ENCODE measurements around the gene C5orf63.
"Not testable (repeated sequence)": the region's sequence is repeated elsewhere in the genome, so short reads cannot be mapped to it uniquely, and the experiment has no call there.

The C5orf63 gene

DNA sequence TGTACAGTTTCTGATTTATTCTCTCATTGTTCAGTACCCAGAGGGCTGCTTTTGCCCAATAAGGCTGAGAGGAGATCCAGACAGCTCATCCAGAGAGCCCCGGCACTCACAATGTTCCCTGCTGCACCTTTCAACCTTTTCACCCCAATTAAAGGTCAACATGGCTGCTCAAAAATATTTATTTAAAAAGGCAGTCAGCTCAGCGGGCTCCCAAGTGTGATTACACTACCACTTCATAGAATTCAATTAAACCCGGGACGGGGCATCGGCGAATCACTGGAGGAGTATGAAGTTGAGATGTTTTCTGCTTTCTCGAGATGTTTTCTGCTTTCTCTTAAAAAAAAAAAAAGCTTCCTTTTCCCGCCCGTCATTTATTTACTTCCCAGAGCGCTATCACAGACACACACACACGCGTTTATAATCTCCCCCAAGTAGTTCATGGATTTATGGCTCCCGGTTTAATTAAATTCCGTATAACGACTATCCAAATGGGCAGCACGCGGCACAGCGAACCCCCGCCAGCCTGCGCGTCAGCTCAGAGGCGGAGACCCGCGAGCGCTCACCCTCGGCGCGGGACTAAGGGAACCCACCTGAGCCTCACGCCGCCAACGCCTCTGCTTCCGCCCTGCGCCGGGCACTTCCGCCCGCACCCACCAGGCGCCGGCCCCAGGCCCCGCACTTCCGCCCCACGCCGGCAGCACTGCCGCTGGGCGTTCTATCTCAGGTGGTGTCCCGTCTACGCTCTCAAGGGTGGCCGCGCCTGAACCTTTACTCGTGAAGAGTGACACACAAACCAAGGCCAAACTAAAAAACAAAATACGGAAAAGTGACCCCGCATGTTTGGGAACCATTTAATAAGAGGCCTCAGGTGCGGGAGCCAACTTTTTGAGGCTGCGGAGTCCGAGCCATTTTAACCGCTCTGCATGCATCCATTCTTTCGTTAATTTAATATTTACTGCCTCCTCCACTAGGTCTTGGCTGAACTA is at the start of gene C5orf63:
TSS of gene C5orf63 (minus strand) at position 642 of the 986 bp plus-strand sequence. CDS start 14,507 bp downstream, outside the sequence.
- DNase-seq, result no peak

DNA sequence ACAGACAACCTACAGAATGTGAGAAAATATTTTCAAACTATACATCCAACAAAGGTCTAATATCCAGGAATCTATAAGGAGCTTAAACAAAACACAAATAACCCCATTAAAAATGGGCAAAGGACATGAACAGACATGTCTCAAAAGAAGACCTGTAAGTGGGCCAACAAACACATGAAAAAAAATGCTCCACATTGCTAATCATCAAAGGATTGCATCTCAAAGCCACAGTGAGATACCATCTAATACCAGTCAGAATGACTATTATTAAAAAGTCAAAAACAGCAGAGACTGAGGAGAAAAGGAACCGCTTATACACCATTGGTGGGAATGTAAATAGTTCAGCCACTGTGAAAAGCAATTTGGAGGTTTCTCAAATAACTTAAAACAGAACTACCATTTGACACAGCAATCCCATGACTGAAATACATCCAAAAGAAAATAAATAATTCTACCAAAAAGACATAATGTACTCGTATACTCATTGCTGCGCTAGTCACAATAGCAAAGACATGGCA is 39.1 kb upstream of the C5orf63 start:
- no peak for DNase-seq

DNA sequence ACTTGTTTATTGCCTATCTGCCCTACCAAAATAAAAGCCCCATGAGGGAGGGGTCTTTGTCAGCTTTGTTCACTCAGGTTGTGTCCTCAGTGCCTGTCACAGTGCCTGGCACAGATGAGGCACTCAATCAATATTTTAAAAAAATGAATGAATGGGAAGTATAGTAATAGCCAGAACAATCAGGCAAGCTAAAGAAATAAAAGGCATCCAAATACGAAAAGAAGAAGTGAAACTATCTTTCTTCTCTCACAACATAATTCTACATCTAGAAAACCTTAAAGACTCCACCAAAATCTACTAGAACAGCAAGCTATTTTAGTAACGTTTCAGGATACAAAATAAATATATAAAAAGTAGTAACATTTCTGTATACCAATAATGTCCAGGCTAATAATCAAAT is 37.8 kb upstream of the C5orf63 start:
- DNase-seq, result no peak

DNA sequence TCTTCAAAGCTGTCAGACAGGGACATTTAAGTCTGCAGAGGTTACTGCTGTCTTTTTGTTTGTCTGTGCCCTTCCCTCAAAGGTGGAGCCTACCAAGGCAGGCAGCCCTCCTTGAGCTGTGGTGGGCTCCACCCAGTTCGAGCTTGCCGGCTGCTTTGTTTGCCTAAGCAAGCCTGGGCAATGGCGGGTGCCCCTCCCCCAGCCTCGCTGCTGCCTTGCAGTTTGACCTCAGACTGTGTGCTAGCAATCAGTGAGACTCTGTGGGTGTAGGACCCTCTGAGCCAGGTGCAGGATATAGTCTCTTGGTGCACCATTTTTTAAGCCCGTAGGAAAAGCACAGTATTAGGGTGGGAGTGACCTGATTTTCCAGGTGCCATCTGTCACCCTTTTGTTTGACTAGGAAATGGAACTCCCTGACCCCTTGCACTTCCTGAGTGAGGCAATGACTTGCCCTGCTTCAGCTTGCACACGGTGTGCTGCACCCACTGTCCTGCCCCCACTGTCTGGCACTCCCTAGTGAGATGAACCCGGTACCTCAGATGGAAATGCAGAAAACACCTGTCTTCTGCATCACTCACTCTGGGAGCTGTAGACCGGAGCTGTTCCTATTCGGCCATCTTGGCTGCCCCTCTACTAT is 35.4 kb upstream of the C5orf63 start:
- DNase-seq, result not testable (repeated sequence)

DNA sequence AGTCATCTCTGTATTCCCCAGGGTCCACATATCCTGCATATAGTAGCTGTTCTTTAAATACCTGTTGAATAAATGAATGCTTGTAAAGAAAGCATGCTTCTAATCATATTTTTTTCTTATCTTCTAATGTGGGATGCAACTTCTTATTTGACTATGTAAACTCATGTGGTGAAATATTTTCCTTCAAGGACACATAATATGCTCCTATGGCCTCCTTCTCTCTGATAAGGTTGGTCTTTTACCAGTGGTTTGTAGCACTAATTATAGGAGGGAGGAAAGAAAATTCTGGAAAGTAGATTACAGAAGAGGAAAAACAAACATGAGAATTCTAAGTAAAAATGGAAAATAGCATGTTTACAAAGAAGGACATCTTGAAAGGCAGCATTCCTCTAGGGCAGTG is 28.6 kb upstream of the C5orf63 start:
- DNase-seq, result no peak

DNA sequence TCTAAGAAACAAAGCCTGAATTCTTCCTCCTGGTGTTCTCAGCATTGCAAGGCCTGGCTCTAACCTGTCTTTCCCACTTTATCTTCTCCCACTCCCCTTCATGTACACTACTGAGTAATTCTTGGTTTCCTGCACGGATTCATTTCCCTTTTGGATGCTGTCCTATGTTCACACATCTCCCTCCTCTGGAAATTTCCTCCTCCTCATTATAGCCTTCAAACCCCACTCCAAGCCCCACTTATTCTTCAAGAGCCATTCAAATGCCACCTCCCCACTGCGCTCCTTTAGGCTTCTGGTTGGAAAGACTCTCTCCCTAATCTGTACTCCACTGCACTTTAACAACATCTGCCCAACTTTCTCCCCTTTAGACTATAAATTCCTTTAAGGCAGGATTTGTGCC is 28.2 kb upstream of the C5orf63 start:
- no peak for DNase-seq

DNA sequence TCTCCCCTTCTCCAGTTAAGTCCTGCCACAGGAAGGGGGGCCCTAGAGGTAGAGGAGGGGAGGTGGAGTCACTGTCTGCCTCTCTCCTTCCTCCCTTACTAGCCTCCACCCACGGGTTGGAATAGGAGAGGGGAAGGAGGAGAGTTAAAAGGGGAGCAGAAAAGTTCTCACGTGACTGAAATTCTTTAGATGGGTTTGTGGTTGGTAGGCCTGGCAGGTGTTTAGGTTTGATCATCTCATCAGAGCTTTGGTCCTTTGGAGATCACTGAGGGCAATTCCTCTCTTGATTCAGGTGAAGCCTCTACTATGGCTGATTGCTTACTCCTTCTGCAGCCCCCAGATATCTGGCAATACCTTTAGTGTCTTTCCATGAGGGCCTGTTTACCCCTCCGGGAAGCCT is 24.9 kb upstream of the C5orf63 start:
- DNase-seq, result no peak

DNA sequence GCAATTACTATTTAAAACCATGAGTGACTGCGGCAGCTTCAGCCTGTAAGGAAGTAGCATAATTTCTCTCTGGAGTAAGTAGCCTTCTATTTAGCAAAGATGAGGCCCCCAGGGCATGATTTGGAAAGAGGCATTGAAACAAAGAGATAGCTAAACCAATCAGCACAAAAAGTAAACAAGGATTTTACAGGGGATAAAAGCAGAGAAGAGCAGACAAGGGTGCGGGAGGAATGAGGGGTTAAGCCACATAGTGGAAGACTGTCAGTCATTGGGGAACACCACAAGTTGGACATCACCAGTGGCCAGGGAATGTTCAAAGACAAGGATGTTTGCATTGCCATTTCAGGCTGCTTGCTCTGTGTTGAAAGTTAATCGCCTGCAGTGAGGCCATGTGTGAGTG is 24.0 kb upstream of the C5orf63 start:
- DNase-seq, result no peak

DNA sequence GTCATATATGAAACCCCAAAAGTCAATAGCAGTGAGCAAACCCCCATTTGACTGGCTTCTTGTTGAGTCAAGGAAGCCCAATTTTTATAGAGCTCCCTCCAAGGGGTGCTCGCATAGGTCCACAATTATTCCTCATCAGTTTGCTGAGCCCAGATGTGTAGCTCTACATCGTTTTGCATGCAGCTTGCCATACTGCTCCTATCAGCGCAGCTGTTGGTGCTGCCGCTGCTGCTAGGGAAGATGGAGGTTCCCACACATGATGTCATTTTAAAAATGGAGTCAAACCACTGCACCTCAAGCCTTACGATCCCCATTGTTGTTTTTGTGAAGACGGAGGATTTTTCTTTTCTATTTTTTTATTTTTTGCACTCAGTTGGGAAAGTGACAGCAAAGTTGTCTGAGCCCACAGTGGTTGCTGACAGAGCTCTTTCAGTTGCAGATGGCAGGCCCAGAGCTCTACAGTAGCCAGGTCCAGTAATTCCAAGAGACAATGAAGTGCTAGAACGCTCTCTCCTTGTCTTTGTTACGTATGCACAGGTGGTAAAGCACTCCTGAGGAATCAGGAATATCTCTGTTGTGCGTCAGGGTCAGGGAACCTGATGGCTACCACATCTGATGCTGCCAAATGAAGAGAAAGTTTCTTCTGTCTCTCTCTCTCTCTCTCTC is 23.2 kb upstream of the C5orf63 start:
- DNase-seq, result no peak

DNA sequence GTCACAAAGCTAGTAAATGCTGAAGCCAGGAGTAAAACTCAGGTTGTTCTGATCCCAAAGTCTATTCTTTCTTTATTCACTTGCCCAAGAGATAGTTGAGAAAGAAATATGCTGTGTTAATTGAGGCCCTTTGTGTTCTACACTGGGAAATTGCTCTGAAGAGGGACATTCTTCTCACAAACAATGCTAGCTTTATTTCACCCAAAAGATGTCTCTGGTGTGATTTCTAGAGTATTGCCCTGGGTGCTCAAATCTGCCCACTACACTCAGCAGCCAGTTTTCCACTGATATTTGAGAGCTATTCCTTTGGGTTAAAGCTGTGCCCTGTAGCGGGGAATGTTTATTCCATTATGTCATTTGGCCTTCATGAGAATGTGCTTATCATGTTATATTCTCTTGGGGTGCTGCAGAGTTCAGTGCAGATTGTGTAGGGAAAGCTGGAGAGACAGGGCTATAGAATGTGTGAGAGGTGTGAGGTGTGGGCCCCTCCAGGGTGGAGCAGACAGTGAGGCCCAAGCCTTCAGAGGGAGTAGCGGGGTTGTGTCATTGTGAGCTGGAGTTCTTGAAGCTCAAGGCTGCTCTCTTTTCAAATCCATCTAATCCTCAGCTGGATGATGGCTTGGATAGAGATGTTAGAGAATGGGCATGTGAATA is 21.0 kb upstream of the C5orf63 start:
- no peak for DNase-seq

DNA sequence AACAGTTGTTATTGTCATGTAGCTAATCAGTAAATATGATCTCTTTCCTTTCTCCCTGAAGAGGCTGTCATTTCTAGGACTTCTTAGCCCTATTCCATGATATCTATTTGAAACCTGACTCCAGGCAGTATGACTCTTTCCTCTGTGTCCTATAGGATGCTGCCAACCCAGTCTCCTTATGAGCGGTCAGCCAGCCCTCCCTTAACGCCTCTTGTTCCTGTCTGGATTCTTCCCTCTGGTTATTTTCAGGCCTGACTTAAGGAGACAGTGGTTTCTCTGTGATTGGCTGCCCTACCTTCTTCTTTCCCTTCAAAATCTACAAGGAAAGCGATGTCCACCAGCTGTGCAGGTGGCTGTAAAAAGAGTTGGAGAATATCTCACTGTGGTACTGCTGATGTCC is 19.4 kb upstream of the C5orf63 start:
- no peak for DNase-seq

DNA sequence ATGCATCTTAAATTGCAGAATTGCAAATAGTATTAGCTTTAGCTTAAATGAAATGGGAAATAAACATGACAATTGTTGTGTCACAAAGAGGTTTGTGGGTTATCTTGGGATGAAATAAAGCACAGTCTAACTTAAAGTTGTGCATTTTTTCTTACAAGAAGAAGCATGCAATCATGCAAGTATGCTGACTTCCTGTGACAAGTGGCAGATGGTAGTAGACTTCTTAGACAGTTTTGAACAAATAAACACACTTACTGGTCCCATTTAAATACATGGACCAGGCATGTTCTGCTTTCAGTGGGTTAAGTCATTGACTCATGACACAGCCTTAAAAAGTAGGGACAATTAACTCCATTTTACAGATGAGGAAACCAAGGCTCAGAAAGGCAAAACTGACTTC is 15.9 kb upstream of the C5orf63 start:
- DNase-seq, result no peak

DNA sequence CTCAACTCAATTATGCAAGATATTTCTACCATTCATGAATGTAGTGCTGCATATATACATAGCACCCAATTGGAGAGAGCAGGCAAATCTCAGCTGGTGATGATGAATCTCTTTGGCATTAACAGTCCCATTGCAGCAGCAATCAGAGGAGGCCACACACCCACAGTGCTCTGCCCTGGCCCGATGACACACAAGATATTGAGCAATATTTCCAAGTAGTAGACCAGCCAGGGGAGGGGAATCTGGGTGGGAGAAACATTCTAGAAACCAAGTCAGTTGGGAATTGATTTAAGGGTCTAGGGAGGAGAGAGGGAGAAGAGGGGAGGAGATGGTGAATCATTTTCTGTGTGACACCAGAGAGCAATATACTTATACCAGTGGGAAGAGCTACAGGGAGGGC is 14.9 kb upstream of the C5orf63 start:
- no peak for DNase-seq

DNA sequence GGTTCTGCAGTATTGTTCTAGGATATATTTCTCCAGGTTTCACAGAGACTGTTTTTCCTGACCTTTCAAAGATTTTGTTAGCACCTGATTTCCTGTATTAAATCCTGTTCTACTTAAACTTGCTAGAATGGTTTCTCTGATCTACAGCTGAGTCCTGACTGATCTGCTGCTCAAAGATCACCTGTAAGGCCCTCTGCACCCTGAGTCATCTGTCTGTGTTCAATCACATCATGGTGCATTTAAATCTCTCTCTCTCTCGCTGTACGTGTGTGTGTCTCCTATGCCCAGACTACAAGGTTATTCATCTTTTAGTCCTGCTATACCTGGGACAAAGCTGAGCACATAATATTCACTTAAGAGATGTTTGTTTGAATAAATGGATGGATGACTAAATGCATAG is 13.3 kb upstream of the C5orf63 start:
- no peak for DNase-seq

DNA sequence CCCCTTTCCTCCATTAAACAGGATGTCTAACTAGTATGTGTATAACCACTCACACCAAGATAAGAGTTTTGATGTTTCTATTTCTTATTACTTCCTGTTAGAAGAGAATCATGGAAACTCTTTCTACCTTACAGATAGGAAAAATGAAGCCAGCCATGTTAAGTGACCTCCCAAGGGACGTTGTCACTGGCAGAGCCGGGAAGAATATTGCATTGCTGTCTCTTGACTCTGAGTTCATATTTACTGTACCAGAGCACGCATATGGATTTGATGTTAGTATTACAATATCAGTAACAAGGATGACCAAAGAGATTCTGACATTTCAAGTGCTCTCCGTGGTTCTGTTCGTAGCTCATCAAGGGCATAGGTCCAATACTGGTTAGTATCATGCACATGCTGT is 12.5 kb upstream of the C5orf63 start:
- DNase-seq, result no peak

DNA sequence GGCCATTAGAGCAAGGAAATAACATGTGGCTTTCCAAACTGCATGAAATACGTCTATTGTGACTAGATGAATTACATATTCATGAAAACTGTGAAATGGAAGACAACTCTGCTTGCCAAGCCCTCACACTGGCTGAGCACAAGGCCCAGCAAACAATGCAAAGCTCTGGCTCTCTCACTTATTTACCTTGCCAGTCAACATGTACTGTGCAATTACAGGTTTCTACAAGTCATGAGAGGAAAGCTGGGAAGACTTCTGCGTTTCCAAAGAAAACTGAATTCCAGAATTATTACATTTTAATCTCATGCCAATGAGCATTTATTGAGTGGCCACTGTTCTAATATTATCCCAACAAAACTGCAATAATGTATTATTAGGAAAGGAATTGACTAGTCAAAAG is 12.1 kb upstream of the C5orf63 start:
- no peak for DNase-seq

DNA sequence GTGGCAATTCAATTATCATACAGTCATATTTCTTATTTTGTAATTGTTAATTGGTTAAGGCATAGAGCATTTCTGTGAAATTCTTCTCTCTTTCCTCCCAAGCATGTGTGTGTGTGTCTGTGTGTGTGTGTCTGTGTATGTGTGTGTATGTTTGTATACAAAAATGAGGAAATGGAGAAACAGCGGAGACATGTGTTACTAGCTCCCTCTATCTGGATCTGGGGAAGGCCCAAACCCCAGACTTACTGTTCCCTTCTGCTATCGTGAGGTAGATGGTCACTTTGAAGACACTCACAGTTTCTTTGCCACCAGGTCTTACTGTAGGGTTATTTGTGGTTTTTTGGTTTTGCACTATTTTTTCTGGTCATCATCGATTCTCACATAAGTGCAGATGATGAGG is 11.4 kb upstream of the C5orf63 start:
- no peak for DNase-seq

DNA sequence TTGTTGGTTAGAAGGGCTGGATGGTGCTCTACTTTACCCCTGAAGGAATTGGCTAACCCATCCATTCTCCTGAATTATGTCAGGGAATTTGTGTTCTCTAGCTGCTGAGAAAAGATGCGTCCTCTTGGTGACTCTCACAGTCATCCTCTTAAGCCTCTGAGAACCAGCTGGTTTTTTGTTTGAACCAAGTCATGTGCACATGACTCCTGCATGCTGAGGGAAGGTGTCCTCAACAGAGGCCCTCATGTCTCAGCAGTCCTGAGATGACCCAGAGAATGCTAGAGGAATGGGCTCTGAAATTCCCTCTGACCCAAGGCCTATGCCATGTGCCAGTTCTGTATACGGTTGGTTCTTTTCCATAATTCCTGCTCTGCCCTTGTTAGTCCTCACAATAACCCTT is 10.4 kb upstream of the C5orf63 start:
- no peak for DNase-seq

DNA sequence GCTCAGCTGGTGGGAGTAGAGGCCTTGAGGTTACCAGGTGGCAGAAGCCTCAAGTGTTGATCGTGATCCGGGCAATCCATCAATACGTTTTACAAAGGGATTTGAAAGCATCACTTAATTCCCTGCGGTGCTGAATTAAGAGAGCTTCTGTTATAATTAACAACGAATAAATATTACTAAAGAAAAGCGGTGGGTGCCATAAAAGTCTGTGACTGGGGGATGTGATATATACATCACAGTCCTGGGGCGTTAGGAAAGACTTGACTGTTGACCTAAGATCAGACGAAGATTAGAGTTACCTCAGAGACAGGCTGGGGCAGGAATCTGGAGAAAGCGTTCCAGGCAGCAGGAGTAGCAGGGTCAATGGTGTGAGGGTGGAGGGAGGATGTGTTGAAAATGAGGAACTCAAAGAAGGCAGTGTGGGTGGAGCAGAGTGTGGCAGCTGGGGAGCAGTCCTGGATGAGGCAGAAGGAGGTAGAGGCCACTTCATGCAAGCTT is 6.7 kb upstream of the C5orf63 start:
- peak; percentile 91 for DNase-seq

DNA sequence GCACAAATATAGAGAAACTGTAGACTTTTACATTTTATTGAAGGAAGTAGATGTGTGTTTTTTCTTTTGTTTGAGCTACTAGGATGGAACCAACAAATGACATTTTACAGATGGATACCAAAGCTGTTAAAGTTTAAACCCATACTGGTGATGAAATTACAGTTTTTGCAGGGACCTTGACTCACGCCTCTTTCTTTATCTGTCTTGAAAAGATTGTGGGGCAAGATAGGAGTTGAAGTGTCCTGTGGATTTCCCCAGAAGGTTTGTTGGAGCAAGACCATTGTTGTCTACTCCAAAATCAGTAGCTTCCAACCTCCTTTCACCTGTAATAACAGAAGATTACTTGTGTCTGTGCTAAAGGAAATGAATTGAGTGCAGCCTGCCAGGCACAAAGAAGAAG is 4.1 kb upstream of the C5orf63 start:
- no peak for DNase-seq

DNA sequence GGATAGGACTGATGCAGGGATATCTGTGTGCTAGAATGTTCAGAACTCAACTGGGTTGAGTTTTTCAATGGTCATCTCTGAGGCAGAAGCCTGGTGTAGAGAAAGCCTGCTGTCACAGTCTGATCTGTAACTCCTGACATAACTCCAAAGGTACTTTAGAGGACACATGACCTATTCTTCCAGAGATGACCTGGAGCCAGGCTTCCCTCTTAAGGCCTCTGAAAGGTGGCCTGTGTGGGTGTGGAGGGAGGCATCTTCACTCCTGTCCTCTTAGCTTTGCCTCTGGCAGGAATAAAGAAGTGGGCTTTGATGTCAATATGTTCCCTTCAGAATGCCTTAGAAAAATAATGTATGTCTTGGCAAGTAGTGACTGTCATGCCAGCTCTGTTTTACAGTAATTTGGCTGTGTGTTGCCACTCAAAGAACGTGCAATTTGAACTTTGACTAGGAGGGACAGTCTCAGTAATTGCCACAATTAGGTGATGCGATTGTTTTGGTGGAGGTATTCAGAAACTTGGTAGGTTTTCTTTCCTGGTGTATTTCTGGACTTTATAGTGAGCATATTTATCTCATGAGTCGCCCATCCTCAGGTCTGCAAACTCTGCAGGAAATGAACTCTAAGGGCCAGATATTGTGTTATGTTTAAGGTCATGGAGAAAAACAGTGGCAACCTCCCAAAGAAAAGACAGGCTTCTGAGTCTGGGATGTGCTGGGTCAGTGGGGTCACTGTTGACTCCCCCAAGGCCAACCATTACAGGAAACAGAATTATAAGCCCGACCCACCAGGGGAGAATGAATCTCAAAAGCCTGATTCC is 3.2 kb upstream of the C5orf63 start:
- no peak for DNase-seq

DNA sequence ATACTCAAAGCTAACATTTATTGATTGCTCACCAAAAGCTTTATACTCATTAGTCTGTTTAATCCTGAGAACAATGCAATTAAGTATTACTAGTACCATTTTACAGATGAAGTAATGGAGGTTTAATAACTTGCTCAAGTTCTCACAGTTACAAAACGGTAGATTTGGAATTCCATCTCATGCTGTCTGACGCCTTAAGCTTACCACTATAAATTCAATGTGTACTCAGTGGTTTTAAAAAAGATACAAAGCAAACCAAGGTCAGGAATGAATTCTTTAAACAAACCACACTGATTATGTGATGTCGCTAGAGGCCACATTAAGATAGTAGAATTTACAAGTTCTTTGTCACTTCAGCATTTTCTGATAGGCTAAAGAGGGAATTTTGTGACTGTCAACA is 1.2 kb upstream of the C5orf63 start:
- no peak for DNase-seq

Data from Kasumi-1 (cell line).